Measurements from ENCODE around the gene MAP1LC3B2. TPM values are rescaled to one million over a fixed set of nuclear protein-coding genes. Genes with fewer than 3 reads are reported as not detected.

Gene MAP1LC3B2
- polyA plus RNA-seq, 1 donor = 2.3 TPM

DNA sequence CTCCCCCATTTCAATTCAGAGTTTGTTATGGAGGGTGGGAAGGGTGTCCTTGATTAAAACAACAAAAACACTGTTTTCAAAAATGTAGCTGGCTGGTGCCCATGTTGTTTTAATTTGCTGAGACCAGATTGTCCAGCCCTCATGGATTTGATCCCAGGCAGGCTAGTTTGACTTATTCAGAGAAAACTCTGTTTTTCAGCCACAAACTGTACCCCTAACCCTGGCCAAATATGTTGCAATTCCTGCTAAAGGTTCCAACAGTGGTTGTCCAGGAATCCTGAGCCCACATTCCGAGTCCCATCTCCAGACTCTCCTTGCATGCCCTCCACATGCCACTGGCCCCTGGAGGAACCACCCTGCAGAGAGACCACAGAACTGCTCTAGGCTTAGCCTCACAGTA lies 36.0 kb downstream of the MAP1LC3B2 start:
- H3K27me3 ChIP-seq (ENCODE audit: control insufficient read depth, insufficient read depth, low read length) = no peaks in the 10 kb centered on the region
- H3K4me1 ChIP-seq (ENCODE audit: control insufficient read depth, insufficient read depth, low read length) = peaks cover 30% of the 10 kb centered on the region
- H3K27ac ChIP-seq (ENCODE audit: low read length) = no peak overlapping the region
- no peak for DNase-seq
- H3K4me3 ChIP-seq (ENCODE audit: low read length) = no peak overlapping the region
- no CpG with 5 or more reads among the region's 1 CpG for WGBS (ENCODE audit: insufficient coverage, low lambda C conversion rate)
- no peaks in the 10 kb centered on the region for H3K9me3 ChIP-seq (ENCODE audit: control insufficient read depth, low read depth, low read length)
- H3K36me3 ChIP-seq (ENCODE audit: control insufficient read depth, insufficient read depth, low read length) = no peaks in the 10 kb centered on the region

- peaks cover 30% of the 10 kb centered on the region for H3K4me1 ChIP-seq (ENCODE audit: control insufficient read depth, insufficient read depth, low read length)
- H3K27me3 ChIP-seq (ENCODE audit: control insufficient read depth, insufficient read depth, low read length) = no peaks in the 10 kb centered on the region
- no peaks in the 10 kb centered on the region for H3K9me3 ChIP-seq (ENCODE audit: control insufficient read depth, low read depth, low read length)
- no peak for DNase-seq
- no peak overlapping the region for H3K4me3 ChIP-seq (ENCODE audit: low read length)
- H3K27ac ChIP-seq (ENCODE audit: low read length) = no peak overlapping the region
- no peaks in the 10 kb centered on the region for H3K36me3 ChIP-seq (ENCODE audit: control insufficient read depth, insufficient read depth, low read length)
Observed at GRCh38 chr12:116595672-116596071, 36.5 kb downstream of the MAP1LC3B2 start.

GRCh38 chr12:116597886-116598285 lies 38.7 kb downstream of the MAP1LC3B2 start:
- H3K4me3 ChIP-seq (ENCODE audit: low read length) = no peak overlapping the region
- WGBS (ENCODE audit: insufficient coverage, low lambda C conversion rate) = no CpG with 5 or more reads among the region's 1 CpG
- H3K36me3 ChIP-seq (ENCODE audit: control insufficient read depth, insufficient read depth, low read length) = no peaks in the 10 kb centered on the region
- peak overlapping the region; percentile 9 for H3K27ac ChIP-seq (ENCODE audit: low read length)
- no peaks in the 10 kb centered on the region for H3K27me3 ChIP-seq (ENCODE audit: control insufficient read depth, insufficient read depth, low read length)
- peaks cover 19% of the 10 kb centered on the region for H3K4me1 ChIP-seq (ENCODE audit: control insufficient read depth, insufficient read depth, low read length)
- H3K9me3 ChIP-seq (ENCODE audit: control insufficient read depth, low read depth, low read length) = no peaks in the 10 kb centered on the region
- DNase-seq = no peak

- Histone ChIP-seq H3K4me1 (ENCODE audit: control insufficient read depth, insufficient read depth, low read length) (peaks cover 19% of the 10 kb centered on the region), H3K9me3 (ENCODE audit: control insufficient read depth, low read depth, low read length) (no peaks in the 10 kb centered on the region), H3K4me3 (ENCODE audit: low read length) (no peak overlapping the region), H3K27me3 (ENCODE audit: control insufficient read depth, insufficient read depth, low read length) (no peaks in the 10 kb centered on the region), H3K36me3 (ENCODE audit: control insufficient read depth, insufficient read depth, low read length) (no peaks in the 10 kb centered on the region), H3K27ac (ENCODE audit: low read length) (peak overlapping the region; percentile 9)
- WGBS (ENCODE audit: insufficient coverage, low lambda C conversion rate) = 49% methylated on average over 3 of the region's 22 CpGs
- peak in 1 of 2 donors; percentile 58 for DNase-seq
Observed at GRCh38 chr12:116598311-116599284, 39.4 kb downstream of the MAP1LC3B2 start.

- Histone ChIP-seq H3K27ac (ENCODE audit: low read length) (no peak overlapping the region), H3K4me3 (ENCODE audit: low read length) (peak overlapping the region; percentile 33), H3K4me1 (ENCODE audit: control insufficient read depth, insufficient read depth, low read length) (peaks cover 19% of the 10 kb centered on the region), H3K36me3 (ENCODE audit: control insufficient read depth, insufficient read depth, low read length) (no peaks in the 10 kb centered on the region), H3K9me3 (ENCODE audit: control insufficient read depth, low read depth, low read length) (no peaks in the 10 kb centered on the region), H3K27me3 (ENCODE audit: control insufficient read depth, insufficient read depth, low read length) (no peaks in the 10 kb centered on the region)
- peak; percentile 52 to 58 for DNase-seq
- no CpG with 5 or more reads among the region's 30 CpGs for WGBS (ENCODE audit: insufficient coverage, low lambda C conversion rate)
Observed at GRCh38 chr12:116599285-116600136, 40.3 kb downstream of the MAP1LC3B2 start.

DNA sequence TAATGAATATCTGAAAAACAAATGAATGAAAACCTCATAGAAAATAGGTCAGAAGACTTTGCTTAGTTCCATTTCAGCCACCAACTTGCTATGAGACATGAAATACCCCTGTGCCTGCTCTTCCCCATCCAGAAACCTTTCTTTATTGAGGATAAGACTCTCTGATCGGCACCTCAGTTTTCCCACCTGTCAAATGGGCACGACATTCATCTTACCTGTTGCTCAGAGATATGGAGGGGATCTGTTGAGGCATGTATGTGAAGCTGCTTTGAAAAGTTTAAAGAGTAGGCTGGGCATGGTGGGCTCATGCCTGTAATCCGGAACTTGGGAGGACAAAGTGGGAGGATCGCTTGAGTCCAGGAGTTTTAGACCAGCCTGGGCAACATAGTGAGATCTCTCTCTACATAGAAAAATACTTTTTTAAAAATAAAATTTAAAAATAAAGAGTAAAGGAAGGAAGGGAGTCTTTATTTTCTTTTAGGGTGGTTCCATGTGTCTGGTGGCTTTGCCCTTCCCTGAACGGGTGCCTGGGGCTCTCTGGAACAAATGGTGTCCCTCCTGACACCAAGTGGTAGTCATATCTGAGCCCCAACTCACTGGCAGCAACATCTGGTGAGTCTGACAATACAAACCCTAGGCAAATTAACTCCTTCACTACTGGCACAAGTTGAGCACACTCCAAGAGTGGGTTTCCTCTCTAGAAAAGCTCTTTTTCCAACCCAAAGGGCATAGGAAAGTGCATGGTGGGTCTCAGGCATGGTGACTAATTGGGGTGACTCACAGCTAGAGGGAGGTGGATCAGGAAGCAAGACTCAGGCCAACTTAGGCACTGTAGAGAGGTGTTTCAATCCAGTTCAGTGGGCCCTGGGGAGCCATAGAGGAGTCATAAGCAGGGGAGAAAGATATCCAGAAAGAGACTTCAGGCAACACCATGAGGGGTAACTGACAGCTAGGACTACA lies 42.1 kb downstream of the MAP1LC3B2 start:
- H3K36me3 ChIP-seq (ENCODE audit: control insufficient read depth, insufficient read depth, low read length) = no peaks in the 10 kb centered on the region
- H3K4me1 ChIP-seq (ENCODE audit: control insufficient read depth, insufficient read depth, low read length) = peaks cover 19% of the 10 kb centered on the region
- no peak for DNase-seq
- WGBS (ENCODE audit: insufficient coverage, low lambda C conversion rate) = no CpG with 5 or more reads among the region's 5 CpGs
- H3K27me3 ChIP-seq (ENCODE audit: control insufficient read depth, insufficient read depth, low read length) = no peaks in the 10 kb centered on the region
- H3K4me3 ChIP-seq (ENCODE audit: low read length) = no peak overlapping the region
- no peaks in the 10 kb centered on the region for H3K9me3 ChIP-seq (ENCODE audit: control insufficient read depth, low read depth, low read length)
- H3K27ac ChIP-seq (ENCODE audit: low read length) = no peak overlapping the region

- Histone ChIP-seq H3K36me3 (ENCODE audit: control insufficient read depth, insufficient read depth, low read length) (no peaks in the 10 kb centered on the region), H3K27ac (ENCODE audit: low read length) (no peak overlapping the region), H3K4me1 (ENCODE audit: control insufficient read depth, insufficient read depth, low read length) (peaks cover 19% of the 10 kb centered on the region), H3K27me3 (ENCODE audit: control insufficient read depth, insufficient read depth, low read length) (no peaks in the 10 kb centered on the region), H3K4me3 (ENCODE audit: low read length) (no peak overlapping the region), H3K9me3 (ENCODE audit: control insufficient read depth, low read depth, low read length) (no peaks in the 10 kb centered on the region)
- 80% methylated on average over 1 of the region's 7 CpGs for WGBS (ENCODE audit: insufficient coverage, low lambda C conversion rate)
- no peak for DNase-seq
Observed at GRCh38 chr12:116601933-116602810, 43.0 kb downstream of the MAP1LC3B2 start.

- no peak for DNase-seq
- 90% methylated on average over 1 of the region's 15 CpGs for WGBS (ENCODE audit: insufficient coverage, low lambda C conversion rate)
- Histone ChIP-seq H3K27me3 (ENCODE audit: control insufficient read depth, insufficient read depth, low read length) (no peaks in the 10 kb centered on the region), H3K4me3 (ENCODE audit: low read length) (no peak overlapping the region), H3K9me3 (ENCODE audit: control insufficient read depth, low read depth, low read length) (no peaks in the 10 kb centered on the region), H3K4me1 (ENCODE audit: control insufficient read depth, insufficient read depth, low read length) (peaks cover 12% of the 10 kb centered on the region), H3K27ac (ENCODE audit: low read length) (no peak overlapping the region), H3K36me3 (ENCODE audit: control insufficient read depth, insufficient read depth, low read length) (no peaks in the 10 kb centered on the region)
Observed at GRCh38 chr12:116603546-116604177, 44.5 kb downstream of the MAP1LC3B2 start.
